Measurements from ENCODE around the gene RAB31. TPM values are rescaled to one million over a fixed set of nuclear protein-coding genes. Genes with fewer than 3 reads are reported as not detected.

Gene RAB31
- polyA plus RNA-seq, 2 of the 4 experiments (the other 2 are of a cell fraction) = 16.9 to 46.3 TPM

DNA sequence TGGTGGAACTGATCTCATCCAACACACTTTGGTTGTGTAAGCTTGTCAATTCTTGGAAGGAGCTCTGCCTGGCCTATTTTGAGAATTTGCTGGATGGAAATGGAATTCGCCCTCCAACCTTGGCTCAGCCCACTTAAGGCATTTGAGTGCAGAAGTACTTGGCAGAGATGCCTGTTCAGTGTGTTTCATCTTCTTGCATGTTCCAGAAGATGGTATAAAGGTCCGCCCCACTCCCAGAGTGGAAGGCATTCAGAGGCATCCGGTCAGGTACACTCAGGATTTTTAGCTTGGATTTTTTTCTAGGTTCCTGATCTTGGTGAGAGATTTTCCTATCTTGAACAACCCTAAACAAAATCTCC lies 116.4 kb downstream of the RAB31 start:
- Histone ChIP-seq H3K4me3 (no peak overlapping the region), H3K27ac (peak overlapping the region; percentile 93 to 96), H3K4me1 (peaks cover 57% of the 10 kb centered on the region), H3K9me3 (no peaks in the 10 kb centered on the region), H3K4me2 (peak overlapping the region; percentile 80)
- ChIA-PET CTCF (interaction anchor here (0.8 to 1.6 kb wide), 5 partner anchors 20 to 53 kb away, joined by 3 to 4 read pairs (median 3); no protein-coding TSS in a partner anchor), POLR2A (no interaction called here)
- peak in 1 of 2 experiments; percentile 66 for DNase-seq (ENCODE audit: low read depth in 1 of 2, low spot score in 1 of 2)
- FAIRE-seq = no peak
- WGBS (ENCODE audit: missing lambda C conversion rate) = 81% methylated on average over 3 of the region's 3 CpGs
- peak in 1 of 2 experiments; percentile 8; a peak in 1 of 6 replicates for ATAC-seq
- TF ChIP-seq PBX3 (IDR thresholded peaks at IDR 0.05) (no peak), FOSB (CRISPR knock-in tag; IDR thresholded peaks at IDR 0.05) (no peak), JUN (IDR thresholded peaks at IDR 0.05) (no peak), RNF2 (IDR thresholded peaks at IDR 0.05; ENCODE audit: borderline replicate concordance, low read depth) (no peak), MAZ (IDR thresholded peaks at IDR 0.05; ENCODE audit: borderline replicate concordance, low read depth, low read length) (no peak), RFX5 (IDR thresholded peaks at IDR 0.05) (no peak), ELK1 (IDR thresholded peaks at IDR 0.05; ENCODE audit: low read depth, low read length) (no peak)
- TF ChIP-seq, protein P1, sequence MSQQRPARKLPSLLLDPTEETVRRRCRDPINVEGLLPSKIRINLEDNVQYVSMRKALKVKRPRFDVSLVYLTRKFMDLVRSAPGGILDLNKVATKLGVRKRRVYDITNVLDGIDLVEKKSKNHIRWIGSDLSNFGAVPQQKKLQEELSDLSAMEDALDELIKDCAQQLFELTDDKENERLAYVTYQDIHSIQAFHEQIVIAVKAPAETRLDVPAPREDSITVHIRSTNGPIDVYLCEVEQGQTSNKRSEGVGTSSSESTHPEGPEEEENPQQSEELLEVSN (IDR thresholded peaks at IDR 0.05; ENCODE audit: borderline replicate concordance, low read depth) = no peak

- H3K9me3 ChIP-seq = no peaks in the 10 kb centered on the region
- ATAC-seq (peak in 1 of 2 experiments; percentile 10; a peak in 3 of 6 replicates), FAIRE-seq (no peak), DNase-seq (ENCODE audit: low read depth in 1 of 2, low spot score in 1 of 2) (no peak)
- H3K4me1 ChIP-seq = peaks cover 57% of the 10 kb centered on the region
- no peak overlapping the region; the same call in 2 of the 3 replicates for H3K4me3 ChIP-seq
- H3K27ac ChIP-seq = peak overlapping the region; percentile 93 to 96
- peak overlapping the region; percentile 80 for H3K4me2 ChIP-seq
- ChIA-PET CTCF (interaction anchor here (1.0 to 1.6 kb wide), 5 partner anchors 28 to 52 kb away, joined by 3 to 4 read pairs (median 3); no protein-coding TSS in a partner anchor), POLR2A (no interaction called here)
- 90% methylated on average over 3 of the region's 3 CpGs for WGBS (ENCODE audit: missing lambda C conversion rate)
- TF ChIP-seq CHD4 (IDR thresholded peaks at IDR 0.05; ENCODE audit: borderline replicate concordance) (no peak), CHD2 (IDR thresholded peaks at IDR 0.05; ENCODE audit: low read length, partially characterized antibody) (no peak), HOXB13 (CRISPR knock-in tag; IDR thresholded peaks at IDR 0.05; ENCODE audit: low read depth) (peak; percentile 9; the same call in 1 of the 2 replicates), MAZ (IDR thresholded peaks at IDR 0.05; ENCODE audit: borderline replicate concordance, low read depth, low read length) (no peak), TP53 (CRISPR knock-in tag; IDR thresholded peaks at IDR 0.05) (no peak), NPAS2 (CRISPR knock-in tag; IDR thresholded peaks at IDR 0.05; ENCODE audit: borderline replicate concordance) (no peak), ZNF302 (CRISPR knock-in tag; IDR thresholded peaks at IDR 0.05) (no peak; the same call in 1 of the 2 replicates), PBX3 (IDR thresholded peaks at IDR 0.05) (no peak), HOXA7 (CRISPR knock-in tag; IDR thresholded peaks at IDR 0.05) (no peak), CBX2 (IDR thresholded peaks at IDR 0.05; ENCODE audit: borderline replicate concordance, low read depth) (no peak), ATOH8 (CRISPR knock-in tag; IDR thresholded peaks at IDR 0.05; ENCODE audit: low read depth) (no peak)
- TF ChIP-seq, protein P2, sequence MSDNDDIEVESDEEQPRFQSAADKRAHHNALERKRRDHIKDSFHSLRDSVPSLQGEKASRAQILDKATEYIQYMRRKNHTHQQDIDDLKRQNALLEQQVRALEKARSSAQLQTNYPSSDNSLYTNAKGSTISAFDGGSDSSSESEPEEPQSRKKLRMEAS (IDR thresholded peaks at IDR 0.05) = 0 out of 2 replicates have a peak, but pooled peaks have one; percentile 13
- TF ChIP-seq, protein P3, sequence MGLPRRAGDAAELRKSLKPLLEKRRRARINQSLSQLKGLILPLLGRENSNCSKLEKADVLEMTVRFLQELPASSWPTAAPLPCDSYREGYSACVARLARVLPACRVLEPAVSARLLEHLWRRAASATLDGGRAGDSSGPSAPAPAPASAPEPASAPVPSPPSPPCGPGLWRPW (IDR thresholded peaks at IDR 0.05) = no peak
These were observed 116.9 kb downstream of the RAB31 start for GRCh38 chr18:9824952-9825371.

All from A549 (cell line).